NAMALWA (cell line): ENCODE data around the gene ACOXL.
"Not testable (repeated sequence)": the region's sequence is repeated elsewhere in the genome, so short reads cannot be mapped to it uniquely, and the experiment has no call there.

Experiments used
- DNase-seq: peaks from one replicate; pipeline ENCODE4 v3.0.0-alpha.2; 2015; ENCODE audit warnings: low spot score

The ACOXL gene

GRCh38 chr2:110829413-110830146 lies 97.2 kb downstream of the ACOXL start:
- DNase-seq, result no peak

- peak; percentile 18 for DNase-seq
These were observed 100.4 kb downstream of the ACOXL start for GRCh38 chr2:110832740-110833139.

GRCh38 chr2:110834134-110834827 lies 101.9 kb downstream of the ACOXL start:
- DNase-seq, result no peak

DNA sequence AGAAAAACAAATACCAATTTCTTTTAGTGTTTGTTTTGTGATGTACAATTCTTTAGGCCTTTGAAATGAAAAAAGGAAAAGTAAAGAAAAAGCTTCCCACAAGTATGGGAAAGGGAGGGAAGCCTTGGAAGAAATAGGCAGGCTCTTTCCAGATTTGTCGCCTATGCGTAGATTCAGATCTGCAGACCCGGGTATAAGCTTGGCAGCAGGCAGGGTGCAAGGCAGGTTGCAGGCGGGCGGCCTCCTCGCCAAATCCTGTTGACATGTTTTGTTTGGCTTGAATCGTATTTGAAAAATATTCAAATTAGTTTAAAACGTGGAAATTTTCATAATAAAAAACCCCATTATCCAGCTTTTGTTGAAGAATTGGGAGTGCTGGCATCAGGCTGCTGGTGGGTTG lies 104.3 kb downstream of the ACOXL start:
- DNase-seq, result no peak

DNA sequence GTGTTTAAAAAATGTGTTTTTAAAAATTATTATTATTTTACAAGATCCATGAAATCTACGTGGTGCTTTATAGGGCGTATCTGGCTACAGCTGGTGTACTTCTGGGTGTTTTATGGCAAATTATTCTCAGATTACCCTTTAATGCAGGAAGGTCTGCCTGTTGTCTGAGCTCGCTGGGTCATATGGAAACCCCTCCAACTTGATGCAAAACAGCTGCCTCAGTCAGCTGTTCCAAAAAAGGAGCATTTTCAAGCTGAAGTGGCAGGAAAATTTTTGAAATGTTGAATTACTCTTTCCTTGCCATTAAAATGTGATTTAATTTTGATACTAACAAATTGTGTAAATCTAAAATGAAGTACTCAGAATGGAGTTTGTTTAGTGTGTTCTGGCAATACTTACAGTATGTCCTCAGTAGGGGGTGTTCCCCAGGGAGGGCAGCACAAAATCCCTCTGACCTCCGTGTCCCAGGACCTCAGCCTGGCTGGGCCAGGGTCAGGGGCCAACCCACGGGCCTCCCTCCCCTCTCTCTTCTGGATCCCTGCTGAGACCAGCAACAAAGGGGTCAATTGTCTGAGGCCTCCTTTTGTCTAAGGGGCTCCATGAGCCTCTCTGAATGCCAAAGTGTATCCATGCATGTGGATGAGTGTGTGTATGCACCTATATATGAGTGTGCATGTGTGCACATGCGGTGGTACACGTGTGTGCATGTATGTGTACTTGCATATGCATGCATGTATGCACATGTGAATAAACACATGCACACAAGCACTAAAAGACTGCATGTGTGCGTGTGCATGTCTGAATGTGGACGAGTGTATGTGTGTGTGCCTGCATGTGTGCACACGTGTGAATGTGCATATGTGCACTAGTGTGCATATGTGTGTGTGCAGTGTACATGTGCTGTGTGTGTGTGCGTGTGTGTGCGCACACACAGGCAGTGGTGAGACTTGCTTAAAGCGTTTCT lies 105.4 kb downstream of the ACOXL start:
- no peak for DNase-seq

GRCh38 chr2:110838657-110839384 lies 106.4 kb downstream of the ACOXL start:
- DNase-seq, result no peak

DNA sequence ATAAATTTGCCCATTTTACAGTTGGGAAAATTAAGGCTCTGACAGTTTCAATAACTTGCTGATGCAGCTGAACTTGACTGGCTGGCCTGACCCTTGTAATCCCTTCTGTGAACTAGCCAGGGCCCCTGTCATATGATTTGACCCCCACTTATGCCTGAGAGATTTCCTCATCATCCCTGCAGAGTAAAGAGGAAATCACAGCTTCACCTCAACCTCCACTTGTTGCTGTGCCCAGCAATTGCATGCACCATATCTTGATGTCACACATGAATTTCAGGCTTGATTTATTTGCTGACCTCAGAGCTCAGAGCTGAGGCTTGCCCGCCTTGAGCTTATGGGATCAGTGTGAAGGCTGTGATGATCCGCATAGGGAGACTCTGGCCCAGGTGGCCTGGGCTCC lies 108.1 kb downstream of the ACOXL start:
- no peak for DNase-seq

DNA sequence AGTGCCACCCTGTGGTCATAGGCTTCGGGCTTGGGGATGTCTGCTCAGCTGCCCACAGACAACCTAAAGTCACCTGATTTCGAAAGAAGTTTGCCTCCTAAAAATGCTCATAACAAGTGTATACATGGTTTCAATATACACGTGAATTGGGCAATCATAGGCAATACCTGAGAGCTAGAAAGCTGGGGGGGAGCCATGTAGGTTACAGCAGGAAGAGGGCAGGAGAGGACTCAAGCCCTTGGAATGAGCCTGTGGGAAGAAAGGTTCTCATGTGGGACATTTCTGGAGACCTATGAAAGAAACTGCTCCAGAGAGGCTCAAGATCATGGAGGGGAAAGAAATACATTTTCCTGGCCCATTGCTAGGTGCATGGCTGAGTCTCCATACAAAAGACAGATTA lies 109.7 kb downstream of the ACOXL start:
- no peak for DNase-seq

DNA sequence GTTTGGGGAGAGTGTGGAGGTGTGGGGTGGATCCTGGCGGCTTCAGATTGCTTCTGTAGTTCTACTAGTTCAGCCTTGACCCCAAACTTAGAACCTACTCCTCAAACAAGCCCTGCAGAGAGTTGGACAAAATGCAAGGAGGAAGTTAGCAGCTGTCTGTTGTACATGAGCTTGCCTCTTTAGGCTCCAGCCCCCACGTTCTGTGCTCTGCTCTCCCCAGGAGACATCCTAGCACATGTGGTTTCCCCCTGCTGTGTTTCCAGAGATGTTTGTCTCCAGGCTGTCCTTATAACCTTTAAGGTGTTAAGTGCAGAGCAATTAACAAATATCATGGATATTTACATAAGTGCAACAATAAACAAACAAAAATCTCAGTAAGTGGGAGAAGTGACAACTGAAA lies 111.1 kb downstream of the ACOXL start:
- DNase-seq, result no peak

- no peak for DNase-seq
These were observed 111.7 kb downstream of the ACOXL start for GRCh38 chr2:110843959-110844510.

DNA sequence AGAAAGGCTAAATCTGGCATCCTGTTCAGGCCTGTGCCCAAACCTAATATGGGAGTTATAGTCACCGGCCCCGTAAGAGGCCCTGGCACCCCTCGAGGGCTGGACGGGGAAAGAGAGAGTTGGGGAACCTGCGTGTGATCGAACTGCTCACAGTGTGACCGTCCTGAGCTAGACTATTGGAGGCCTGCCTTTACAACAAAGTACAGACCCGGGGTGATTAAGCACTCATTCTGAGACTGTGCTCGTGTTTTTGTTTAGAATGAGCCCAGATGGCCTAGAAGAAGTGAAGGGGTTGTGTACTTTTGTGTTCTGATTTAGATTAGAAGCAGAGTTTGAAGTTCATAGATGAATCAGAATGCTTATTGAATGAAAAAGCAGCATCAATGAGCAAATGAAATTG lies 115.3 kb downstream of the ACOXL start:
- DNase-seq, result no peak

DNA sequence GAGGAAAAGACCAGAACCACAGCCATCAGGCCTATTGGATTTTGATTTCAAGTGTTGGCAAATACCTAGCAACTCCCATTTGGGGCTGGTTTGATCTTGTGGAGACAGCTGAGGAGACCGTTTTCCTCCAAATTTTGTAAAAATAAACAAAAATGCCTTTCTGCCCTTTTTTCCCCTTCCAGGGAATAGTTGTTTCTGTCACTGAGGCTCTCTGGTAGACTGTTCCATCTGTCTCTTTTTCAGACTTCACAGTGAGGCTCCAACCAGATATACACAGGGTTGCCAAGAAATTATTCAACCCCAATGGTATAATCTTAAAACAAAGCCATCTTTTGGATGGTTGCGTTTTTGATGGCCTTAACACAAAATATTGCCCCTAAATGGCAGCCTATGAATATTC lies 115.7 kb downstream of the ACOXL start:
- no peak for DNase-seq

DNA sequence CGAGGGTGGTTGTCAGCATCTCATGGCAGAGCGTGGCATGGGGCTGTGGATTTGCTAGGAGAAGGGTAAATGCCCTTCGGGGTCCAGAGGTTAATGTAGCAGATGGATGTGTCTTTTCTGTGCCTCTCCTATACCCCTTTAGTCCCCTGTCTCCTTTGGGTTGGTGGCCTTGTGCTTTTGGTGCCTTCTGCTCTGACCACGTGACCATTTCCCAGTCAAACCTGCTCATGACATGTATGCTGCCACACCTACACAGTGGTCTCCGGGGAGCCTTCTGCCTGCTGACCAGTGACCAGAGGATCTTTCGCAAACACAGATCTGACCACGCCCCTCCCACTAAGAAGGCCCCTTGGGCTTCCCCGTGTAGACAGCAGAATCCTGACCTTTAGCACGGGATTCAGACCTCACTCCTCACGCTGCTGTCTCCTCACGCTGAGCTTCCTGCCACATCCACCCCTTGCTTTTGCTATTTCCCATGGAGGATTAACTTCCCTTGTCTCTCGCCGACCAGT lies 116.2 kb downstream of the ACOXL start:
- DNase-seq, result no peak

DNA sequence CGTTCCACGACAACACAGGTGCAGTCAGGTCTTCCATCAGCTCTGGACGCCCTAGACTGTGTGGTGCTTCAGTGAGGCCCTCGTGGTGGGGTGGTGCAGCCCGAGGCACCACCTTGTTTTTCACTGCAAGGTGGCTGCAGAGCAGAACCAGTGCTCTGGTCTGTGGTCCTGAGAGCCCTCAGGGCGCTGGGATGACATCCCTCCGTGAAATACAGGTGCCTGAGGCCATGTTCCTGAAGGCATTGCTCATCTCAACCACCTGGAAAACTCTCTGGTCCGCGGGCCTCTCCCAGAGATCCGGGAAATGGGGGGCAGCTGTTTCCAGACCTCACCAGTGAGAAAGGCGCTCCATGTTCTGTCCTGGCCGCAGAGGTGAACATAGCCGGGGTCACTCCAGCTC lies 119.2 kb downstream of the ACOXL start:
- DNase-seq, result no peak

DNA sequence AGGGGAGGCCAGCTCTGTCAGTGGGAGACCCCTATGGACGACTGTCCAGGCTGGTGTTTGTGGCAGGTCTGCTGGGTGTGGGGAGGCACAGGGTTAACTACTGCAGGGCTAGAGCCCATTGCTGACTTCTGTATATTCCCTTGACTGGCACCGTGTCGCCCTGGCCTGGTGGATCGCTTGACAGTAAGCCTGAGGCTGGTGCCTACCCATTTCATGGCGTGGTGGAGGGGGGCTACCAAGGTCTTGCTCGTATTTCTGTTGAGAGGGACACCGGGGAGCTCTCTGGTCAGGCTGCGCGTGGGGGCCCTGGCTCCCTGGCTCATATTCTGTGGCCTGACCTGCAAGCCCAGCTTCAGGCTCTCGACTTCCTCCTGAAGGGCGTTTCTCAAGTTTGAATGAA lies 119.7 kb downstream of the ACOXL start:
- no peak for DNase-seq

DNA sequence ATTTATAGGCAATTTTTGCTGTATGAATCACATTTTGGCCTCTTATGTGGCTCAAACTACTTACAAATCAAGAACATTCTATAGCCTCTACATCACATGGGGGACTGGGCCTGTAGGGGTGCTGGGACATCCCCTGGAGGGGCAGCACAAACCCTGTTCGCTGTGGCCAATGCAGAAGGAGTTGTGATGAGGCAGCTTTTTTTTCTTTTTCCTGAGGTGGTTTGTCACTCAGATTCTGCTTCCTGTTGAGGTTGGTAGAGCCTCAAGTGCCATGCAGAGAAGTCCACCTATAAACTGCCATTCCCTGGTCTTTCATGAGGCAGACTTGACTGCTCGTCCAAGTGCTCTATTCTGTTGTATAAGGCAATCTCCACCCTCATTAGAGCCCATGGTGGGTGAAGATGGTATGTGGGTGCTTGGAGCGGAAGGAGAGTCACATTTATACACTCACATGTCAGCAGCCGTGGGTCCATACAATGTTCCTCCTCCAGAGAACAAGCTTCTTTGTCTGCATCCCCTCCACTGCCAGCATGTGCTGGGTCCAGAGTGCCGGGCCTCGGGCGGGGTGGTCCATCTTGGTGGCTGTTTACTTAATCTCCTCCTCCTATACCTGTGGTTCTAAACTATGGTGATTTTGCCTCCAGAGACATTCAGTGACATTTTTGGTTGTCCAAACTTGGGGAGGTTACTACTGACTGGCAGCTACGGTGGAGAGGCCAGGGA lies 120.3 kb downstream of the ACOXL start:
- no peak for DNase-seq

DNA sequence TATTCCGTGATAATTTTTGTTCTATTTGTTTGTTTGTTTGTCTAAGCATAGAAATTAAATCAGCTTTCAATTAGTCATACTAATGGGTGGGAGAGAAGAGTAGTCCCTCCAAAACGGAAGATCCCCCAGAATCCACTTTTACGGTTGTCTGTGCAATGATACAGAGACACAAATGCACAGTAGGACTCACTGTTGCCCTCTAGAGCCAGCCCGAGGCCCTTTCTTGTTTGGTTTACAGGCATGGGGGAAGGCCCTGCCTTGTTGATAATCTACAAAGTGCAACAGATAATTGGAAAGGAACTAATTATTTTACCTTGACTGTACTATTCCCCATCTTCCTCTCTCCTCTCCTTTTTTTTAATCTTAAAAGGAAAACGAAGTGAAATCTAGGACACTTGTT lies 121.1 kb downstream of the ACOXL start:
- peak; percentile 67 for DNase-seq

GRCh38 chr2:110853948-110854347 lies 121.6 kb downstream of the ACOXL start:
- no peak for DNase-seq

GRCh38 chr2:110854355-110855081 lies 122.1 kb downstream of the ACOXL start:
- DNase-seq, result peak; percentile 23

- DNase-seq, result not testable (repeated sequence)
These were observed 123.5 kb downstream of the ACOXL start for GRCh38 chr2:110855841-110856240.
